KOPT-K1 (cell line): ENCODE data around the gene GRB10.
"Not testable (repeated sequence)": the region's sequence is repeated elsewhere in the genome, so short reads cannot be mapped to it uniquely, and the experiment has no call there.

ENCODE experiments used
- H3K27ac ChIP-seq: fragments of 200-600 bp; sonication (generic); 2 replicates; pipeline ENCODE4 v1.5.1; 2016; ENCODE audit warnings: antibody characterized with exemption, mild to moderate bottlenecking, low read depth, low read length; ENCODE audit not compliant: poor library complexity, severe bottlenecking
- H3K36me3 ChIP-seq: fragments of 200-600 bp; sonication (generic); 2 replicates; pipeline ENCODE4 v1.5.1; 2017; ENCODE audit warnings: antibody characterized with exemption, mild to moderate bottlenecking, low read length, moderate library complexity; ENCODE audit not compliant: insufficient read depth
- H3K9me3 ChIP-seq: fragments of 200-600 bp; sonication (generic); 2 replicates; pipeline ENCODE4 v1.5.1; 2017; ENCODE audit warnings: antibody characterized with exemption, low read length, mild to moderate bottlenecking; ENCODE audit not compliant: insufficient read depth, poor library complexity, severe bottlenecking

GRB10 gene

DNA sequence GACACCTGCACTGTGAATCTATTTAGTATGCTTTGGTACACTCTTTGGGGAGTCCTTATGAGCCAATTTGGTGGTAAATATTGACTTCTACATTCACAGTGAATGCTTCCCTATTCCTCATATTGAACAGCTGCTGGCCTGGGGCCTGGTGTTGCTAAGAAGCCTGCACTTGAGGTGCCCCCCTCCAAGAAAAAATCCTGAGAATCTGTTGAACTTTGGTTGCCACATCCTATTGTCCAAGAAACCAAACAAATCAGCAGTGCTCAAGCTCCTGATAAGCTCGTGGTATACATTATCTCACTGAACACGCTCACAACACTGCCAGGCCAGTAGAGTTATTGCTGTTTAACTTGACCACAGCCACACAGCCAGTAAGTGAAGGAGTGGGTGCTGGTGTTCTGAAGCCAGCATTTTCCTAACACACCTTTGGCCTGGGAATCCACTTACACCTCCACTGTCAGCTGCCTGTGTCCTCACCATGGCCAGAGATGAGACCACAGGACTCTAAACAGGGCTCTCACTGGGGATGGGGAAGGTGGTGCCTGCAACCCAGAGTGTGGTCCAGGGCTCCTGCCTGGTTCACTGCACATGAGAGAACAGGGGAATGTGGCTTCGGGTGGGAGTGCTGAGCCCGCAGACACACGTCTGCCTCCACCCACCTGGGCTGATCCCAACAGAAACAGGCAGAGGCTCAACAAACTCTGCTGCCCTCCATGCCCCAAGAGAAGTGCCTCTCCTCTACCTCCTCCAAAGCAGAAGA, 224.2 kb downstream of the GRB10 start:
- Histone ChIP-seq H3K9me3 (no peaks in the 10 kb centered on the region), H3K27ac (no peak overlapping the region)

GRCh38 chr7:50557099-50557498, 225.6 kb downstream of the GRB10 start:
- H3K27ac ChIP-seq, result no peak overlapping the region
- H3K9me3 ChIP-seq, result no peaks in the 10 kb centered on the region
- H3K36me3 ChIP-seq, result no peaks in the 10 kb centered on the region

More for the DNA sequence above, 224.2 kb downstream of the GRB10 start:
- H3K36me3 ChIP-seq, result no peaks in the 10 kb centered on the region

DNA sequence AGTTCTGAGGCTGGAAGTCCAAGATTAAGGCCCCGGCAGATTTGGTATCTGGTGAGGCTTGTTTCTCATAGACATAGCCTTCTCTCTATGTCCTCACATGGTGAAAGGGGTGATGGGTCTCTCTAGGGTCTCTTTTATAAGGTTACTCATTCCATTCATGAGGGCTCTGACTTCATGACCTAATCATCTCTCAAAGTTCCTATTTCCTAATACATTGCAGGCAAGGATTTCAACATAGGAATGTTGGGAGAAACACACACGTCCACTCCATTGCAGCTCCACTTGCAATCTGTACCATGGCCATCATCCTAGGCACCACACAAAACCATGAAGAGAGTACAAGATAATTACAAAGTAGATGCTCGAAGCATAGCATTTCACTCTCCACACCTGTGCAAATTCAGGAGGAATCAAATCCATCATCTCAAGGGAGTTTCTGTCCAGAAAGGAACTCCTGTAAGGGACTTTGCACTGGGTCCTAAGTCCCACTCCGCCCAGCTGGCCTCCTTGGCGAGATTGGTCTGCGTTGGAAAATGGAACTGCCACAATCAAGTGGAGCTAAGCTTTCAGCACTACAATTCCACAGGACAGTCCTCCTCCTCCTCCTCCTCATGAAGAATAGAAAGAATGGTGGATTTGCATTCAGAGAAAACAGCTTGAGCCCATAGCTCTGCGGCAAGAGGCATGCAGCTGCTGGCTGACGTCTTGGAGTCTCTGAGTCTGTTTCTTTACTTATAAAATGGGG, 226.3 kb downstream of the GRB10 start:
- no peak overlapping the region for H3K27ac ChIP-seq
- no peaks in the 10 kb centered on the region for H3K9me3 ChIP-seq
- H3K36me3 ChIP-seq, result no peaks in the 10 kb centered on the region

GRCh38 chr7:50555594-50556140, 227.0 kb downstream of the GRB10 start:
- H3K9me3 ChIP-seq, result no peaks in the 10 kb centered on the region
- H3K27ac ChIP-seq, result no peak overlapping the region
- no peaks in the 10 kb centered on the region for H3K36me3 ChIP-seq

GRCh38 chr7:50554431-50555322, 228.0 kb downstream of the GRB10 start:
- Histone ChIP-seq H3K36me3 (no peaks in the 10 kb centered on the region), H3K9me3 (no peaks in the 10 kb centered on the region), H3K27ac (no peak overlapping the region)

GRCh38 chr7:50553973-50554372, 228.7 kb downstream of the GRB10 start:
- no peaks in the 10 kb centered on the region for H3K36me3 ChIP-seq
- no peak overlapping the region for H3K27ac ChIP-seq

DNA sequence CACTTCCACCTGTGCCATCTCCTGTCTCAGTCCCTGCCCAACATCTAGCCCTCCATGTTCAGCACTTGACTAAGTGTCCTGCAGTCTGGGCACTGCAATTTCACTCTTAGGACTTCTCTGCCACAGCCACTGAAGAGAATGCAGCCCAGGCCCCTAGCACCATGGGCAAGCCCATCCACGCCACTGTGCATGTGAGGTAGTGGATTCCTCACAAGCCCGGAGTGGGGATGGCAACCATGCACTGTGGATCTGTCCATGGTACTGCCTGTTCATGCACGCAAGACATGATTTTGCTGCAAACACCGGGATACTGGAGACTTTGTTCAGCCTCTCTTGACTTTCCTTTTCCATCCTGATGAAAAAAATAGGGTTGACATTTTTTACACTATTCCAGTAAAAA, 229.8 kb downstream of the GRB10 start:
- Histone ChIP-seq H3K36me3 (no peaks in the 10 kb centered on the region), H3K27ac (no peak overlapping the region), H3K9me3 (no peaks in the 10 kb centered on the region)

More at GRCh38 chr7:50553973-50554372, 228.7 kb downstream of the GRB10 start:
- no peaks in the 10 kb centered on the region for H3K9me3 ChIP-seq

GRCh38 chr7:50552139-50552538, 230.6 kb downstream of the GRB10 start:
- Histone ChIP-seq H3K27ac (no peak overlapping the region), H3K9me3 (no peaks in the 10 kb centered on the region), H3K36me3 (no peaks in the 10 kb centered on the region)

DNA sequence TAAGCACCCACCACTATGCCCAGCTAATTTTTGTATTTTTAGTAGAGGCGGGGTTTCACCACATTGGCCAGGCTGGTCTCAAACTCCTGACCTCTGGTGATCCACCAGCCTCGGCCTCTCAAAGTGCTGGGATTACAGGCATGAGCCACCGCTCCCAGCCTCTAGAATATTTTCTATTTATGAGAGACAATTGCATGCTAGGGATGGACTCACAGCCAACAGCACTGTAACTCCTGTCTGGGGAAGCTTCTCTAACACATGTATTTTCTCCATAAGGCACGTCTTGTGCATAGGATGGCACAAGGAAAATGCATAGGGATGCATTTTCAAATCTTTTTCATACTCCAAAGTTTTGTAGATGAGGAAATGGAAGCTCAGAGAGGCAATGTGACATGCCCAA, 237.1 kb downstream of the GRB10 start:
- H3K27ac ChIP-seq, H3K36me3 ChIP-seq, H3K9me3 ChIP-seq: not testable (repeated sequence)

GRCh38 chr7:50544992-50545391, 237.7 kb downstream of the GRB10 start:
- Histone ChIP-seq H3K27ac (no peak overlapping the region), H3K36me3 (no peaks in the 10 kb centered on the region), H3K9me3 (no peaks in the 10 kb centered on the region)

GRCh38 chr7:50543776-50544442, 238.8 kb downstream of the GRB10 start:
- Histone ChIP-seq H3K9me3 (no peaks in the 10 kb centered on the region), H3K27ac (no peak overlapping the region), H3K36me3 (no peaks in the 10 kb centered on the region)

GRCh38 chr7:50542132-50542531, 240.6 kb downstream of the GRB10 start:
- Histone ChIP-seq H3K9me3 (no peaks in the 10 kb centered on the region), H3K36me3 (no peaks in the 10 kb centered on the region), H3K27ac (no peak overlapping the region)

DNA sequence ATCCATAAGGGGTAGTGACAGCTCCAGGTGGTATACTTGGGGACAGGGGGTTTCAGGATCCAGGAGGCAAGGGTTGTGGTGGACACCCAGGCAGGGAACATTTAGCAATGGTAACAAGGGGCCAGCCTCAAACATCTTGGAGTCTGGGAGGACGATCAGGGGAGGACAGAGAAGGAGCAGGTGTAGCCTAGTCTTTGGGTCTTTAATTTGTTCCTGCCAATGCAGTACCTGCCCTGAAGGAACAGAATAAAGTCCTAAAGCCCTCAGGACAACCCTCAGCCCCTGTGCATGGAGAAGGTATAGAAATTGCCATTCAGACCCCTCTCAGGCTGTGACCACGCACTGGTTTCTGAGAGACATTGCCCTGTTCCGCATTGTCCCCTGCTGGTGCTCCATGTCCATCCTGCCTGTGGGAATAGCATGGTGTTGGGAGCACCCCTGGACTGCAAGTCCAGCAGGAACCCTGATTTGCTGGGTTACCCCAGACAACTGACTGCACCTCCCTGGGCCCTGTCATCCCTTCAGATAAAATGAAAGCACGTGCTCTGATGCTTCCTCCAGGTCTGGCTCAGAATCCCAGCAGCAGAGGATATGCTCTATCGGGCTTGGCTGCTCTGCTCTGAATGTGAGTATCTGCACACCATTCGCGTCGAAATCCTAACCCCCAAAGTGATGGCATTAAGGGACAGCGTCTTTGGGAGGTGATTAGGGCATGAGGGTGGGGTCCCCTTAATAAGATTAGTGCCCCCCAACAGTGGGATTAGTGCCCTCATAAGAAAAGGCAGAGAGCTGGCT, 241.7 kb downstream of the GRB10 start:
- H3K27ac ChIP-seq, result no peak overlapping the region
- H3K9me3 ChIP-seq, result no peaks in the 10 kb centered on the region
- H3K36me3 ChIP-seq, result no peaks in the 10 kb centered on the region
